Endothelial cell of umbilical vein (primary cell): ENCODE measurements around the gene NR5A2. TPM values are rescaled to one million over a fixed set of nuclear protein-coding genes. Genes with fewer than 3 reads are reported as not detected.
A peak's percentile ranks its signal among the peaks of the same experiment; 100 is the strongest.

Experiments
- BruUV-seq: library from RNA; stranded (reverse); fragments of 400-500 nt; replicated peaks from 2 replicates; lab custom pipeline; 2021; lab: Mats Ljungman, UMichigan
- CTCF ChIA-PET: fragments of 300-600, 350-600 bp; sonication (Branson Sonifier 250); formaldehyde crosslinking; loops from one replicate; lab custom pipeline; 2021; ENCODE audit warnings: antibody characterized with exemption, inconsistent platforms; lab: Charles Lee
- POLR2A ChIA-PET: fragments of 300-600, 350-600 bp; sonication (Branson Sonifier 250); formaldehyde crosslinking; loops from one replicate; lab custom pipeline; 2021; ENCODE audit warnings: antibody characterized with exemption, inconsistent platforms; lab: Charles Lee
- DNase-seq: peaks from one replicate; pipeline ENCODE4 v3.0.0-alpha.2; 2011; ENCODE audit warnings: low read depth, low spot score
- FAIRE-seq: peaks from 2 replicates; lab custom pipeline; 2011; peaks lifted over from hg19 to GRCh38; lab: Jason Lieb, UNC
- H2AFZ ChIP-seq: 2 replicates; pipeline ENCODE4 v1.6.0; 2012; ENCODE audit warnings: low read depth, low read length, control low read depth, inconsistent platforms
- H3K27ac ChIP-seq: 2 replicates; pipeline ENCODE4 v1.5.1; 2011; ENCODE audit warnings: low read depth, mild to moderate bottlenecking, control low read depth, low read length, moderate library complexity; ENCODE audit not compliant: insufficient read depth
- H3K27me3 ChIP-seq, 2 experiments: 2 replicates each; pipeline versions ENCODE4 v1.6.0 to v1.6.1; 2011; ENCODE audit warnings: low read length in 2 of 2, mixed read lengths in 1 of 2; ENCODE audit not compliant: control insufficient read depth in 2 of 2, insufficient read depth in 2 of 2
- H3K36me3 ChIP-seq, 2 experiments: 2 replicates in 1 of 2; 3 replicates in 1 of 2; pipeline ENCODE4 v1.5.1; 2011; ENCODE audit warnings: low read length in 2 of 2, mild to moderate bottlenecking in 1 of 2, moderate library complexity in 1 of 2; ENCODE audit not compliant: control insufficient read depth in 2 of 2, insufficient read depth in 2 of 2; ENCODE audit errors: extremely low read depth in 1 of 2
- H3K4me1 ChIP-seq: 3 replicates; pipeline ENCODE4 v1.5.1; 2011; ENCODE audit warnings: mild to moderate bottlenecking, low read length; ENCODE audit not compliant: control insufficient read depth, insufficient read depth; ENCODE audit errors: extremely low read depth
- H3K4me2 ChIP-seq: 2 replicates; pipeline ENCODE4 v1.6.1; 2011; ENCODE audit warnings: low read length, control low read depth, mixed read lengths; ENCODE audit not compliant: insufficient read depth
- H3K4me3 ChIP-seq, 3 experiments: fragments of 200-600 bp in 1 of 3; sonication (generic), shearing (Covaris generic) in 1 of 3; replicated peaks in 1 of 3; 2 replicates each; pipeline ENCODE4 v1.5.1; 2011 to 2016; ENCODE audit warnings: control low read depth in 3 of 3, low read length in 3 of 3, mild to moderate bottlenecking in 2 of 3, inconsistent platforms in 1 of 3, low read depth in 1 of 3, moderate library complexity in 1 of 3; ENCODE audit not compliant: insufficient read depth in 1 of 3
- H3K79me2 ChIP-seq: 2 replicates; pipeline ENCODE4 v1.6.0; 2012; ENCODE audit warnings: low read length, inconsistent platforms; ENCODE audit not compliant: control insufficient read depth, insufficient read depth
- H3K9ac ChIP-seq: replicated peaks from 2 replicates; pipeline ENCODE3; 2011; ENCODE audit warnings: low read length, control low read depth; ENCODE audit not compliant: insufficient read depth; ENCODE audit errors: extremely low read depth
- H3K9me1 ChIP-seq: replicated peaks from 3 replicates; pipeline ENCODE4 v1.6.0; 2011; ENCODE audit warnings: mild to moderate bottlenecking, low read length; ENCODE audit not compliant: control insufficient read depth, insufficient read depth; ENCODE audit errors: extremely low read depth
- H3K9me3 ChIP-seq: replicated peaks from 2 replicates; pipeline ENCODE4 v1.5.1; 2012; ENCODE audit warnings: low read length, inconsistent platforms; ENCODE audit not compliant: control insufficient read depth, insufficient read depth
- H4K20me1 ChIP-seq: replicated peaks from 2 replicates; pipeline ENCODE3; 2011; ENCODE audit warnings: mild to moderate bottlenecking, low read length; ENCODE audit not compliant: control insufficient read depth, insufficient read depth; ENCODE audit errors: extremely low read depth
- EZH2 ChIP-seq: IDR thresholded peaks from 2 replicates; pipeline ENCODE4 v1.6.1; 2012; ENCODE audit warnings: borderline replicate concordance, low read depth, mild to moderate bottlenecking, moderate library complexity, low read length, inconsistent platforms; ENCODE audit not compliant: severe bottlenecking
- GATA2 ChIP-seq: IDR thresholded peaks from 2 replicates; pipeline ENCODE4 v1.7.0; 2011; ENCODE audit warnings: low read depth, mild to moderate bottlenecking, moderate library complexity, mixed read lengths, low read length; ENCODE audit not compliant: insufficient read length, insufficient read depth
- MAX ChIP-seq: IDR thresholded peaks from 2 replicates; pipeline ENCODE4 v1.6.1; 2011; ENCODE audit not compliant: insufficient read depth, insufficient read length
- MYC ChIP-seq: IDR thresholded peaks from one replicate; pipeline ENCODE4 v1.6.1; 2011; ENCODE audit warnings: mild to moderate bottlenecking, low read depth, low read length
- POLR2AphosphoS5 ChIP-seq: IDR thresholded peaks from 2 replicates; pipeline ENCODE4 v1.6.1; 2012; ENCODE audit warnings: low read depth, mild to moderate bottlenecking, control low read depth, low read length, moderate library complexity; ENCODE audit not compliant: insufficient read depth
- dilution Hi-C: fragments of 300-500 bp; cut with MboI; formaldehyde crosslinking; loops from one replicate; pipeline ENCODE4 v1.15.0; 2019; ENCODE audit warnings: low sequenced_read_pairs; ENCODE audit not compliant: extremely low pct_ligation_motif_present
- intact Hi-C: fragments of 100-400 bp; cut with micrococcal nuclease; formaldehyde crosslinking; loops from one replicate; pipeline ENCODE4 v1.10.0; 2022
- polyA plus RNA-seq, 4 experiments: library from polyadenylated mRNA; depleted of rRNA in 3 of 4; stranded (reverse) in 3 of 4; unstranded in 1 of 4; fragments of >200 nt; gene quantifications; 2 replicates each; pipeline versions ENCODE4 v1.2.1 to v1.2.3, GENCODE V29; 2011 to 2012; ENCODE audit warnings: missing spikeins in 1 of 4
- total RNA-seq: library from RNA; stranded (reverse); gene quantifications from 2 replicates; pipeline ENCODE4 v1.2.3, GENCODE V29; 2021
- TF ChIP-seq, protein P1 (sequence below), 2 donors: IDR thresholded peaks; 1 replicate in 1 of 2; 2 replicates in 1 of 2; pipeline ENCODE4 v1.5.1; 2011; ENCODE audit warnings: low read length in 2 of 2, mild to moderate bottlenecking in 2 of 2, moderate library complexity in 2 of 2, control low read depth in 1 of 2, inconsistent platforms in 1 of 2, low read depth in 1 of 2; ENCODE audit not compliant: insufficient read depth in 1 of 2; ENCODE audit errors: extremely low read depth in 1 of 2

The NR5A2 gene
- total and polyA plus RNA-seq, 2 donors (not counting 3 experiments of a cell fraction or from before 2014, with no cell fraction given), result 3.4 to 12.1 TPM

DNA sequence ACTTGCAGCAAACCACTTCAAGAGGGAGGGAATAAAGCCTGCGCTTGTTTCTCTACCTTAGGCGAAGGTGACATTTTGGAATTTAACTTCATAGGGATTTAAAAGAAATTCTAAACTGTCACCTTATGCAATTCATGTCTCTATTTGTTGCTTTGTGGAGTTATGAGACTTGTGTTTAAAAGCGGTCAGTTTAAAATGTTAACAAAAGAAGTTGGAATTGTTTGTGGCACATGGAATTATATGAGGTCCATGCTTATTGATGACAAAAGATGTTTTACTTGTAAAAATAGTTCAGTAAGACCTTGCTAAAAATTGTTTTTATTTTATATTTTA lies 15.8 kb downstream of the NR5A2 start:
- Histone ChIP-seq H3K4me3 (peak overlapping the region in 2 of 3 experiments; percentile 59 to 66), H3K79me2 (no peaks in the 10 kb centered on the region)
- BruUV-seq, result no TSS peak

More for the DNA sequence above, 15.8 kb downstream of the NR5A2 start:
- Histone ChIP-seq H3K4me2 (peak overlapping the region; percentile 83), H3K4me1 (peaks cover 16% of the 10 kb centered on the region), H3K27ac (no peak overlapping the region), H3K9me1 (no peaks in the 10 kb centered on the region), H3K36me3 (no peaks in the 10 kb centered on the region), H2AFZ (no peak overlapping the region), H3K9ac (no peak overlapping the region), H3K9me3 (no peaks in the 10 kb centered on the region), H3K27me3 (peaks cover 0 to 76% of the 10 kb centered on the region in 2 experiments), H4K20me1 (no peaks in the 10 kb centered on the region)
- CTCF ChIA-PET, result interaction anchor here (1.0 to 3.4 kb wide), 3 partner anchors 15 to 358 kb away, joined by 3 to 16 read pairs (median 5); no protein-coding TSS in a partner anchor
- intact Hi-C loops (loop anchor here (2.0 to 10.0 kb wide), 3 partner anchors 185 to 234 kb away; no protein-coding TSS in a partner anchor), dilution Hi-C loops (no loop called here)
- no peak for FAIRE-seq
- POLR2A ChIA-PET, result no interaction called here
- no peak for DNase-seq
- TF ChIP-seq EZH2 (no peak), POLR2AphosphoS5 (no peak), GATA2 (no peak), MYC (no peak), MAX (no peak)
- TF ChIP-seq, protein P1, sequence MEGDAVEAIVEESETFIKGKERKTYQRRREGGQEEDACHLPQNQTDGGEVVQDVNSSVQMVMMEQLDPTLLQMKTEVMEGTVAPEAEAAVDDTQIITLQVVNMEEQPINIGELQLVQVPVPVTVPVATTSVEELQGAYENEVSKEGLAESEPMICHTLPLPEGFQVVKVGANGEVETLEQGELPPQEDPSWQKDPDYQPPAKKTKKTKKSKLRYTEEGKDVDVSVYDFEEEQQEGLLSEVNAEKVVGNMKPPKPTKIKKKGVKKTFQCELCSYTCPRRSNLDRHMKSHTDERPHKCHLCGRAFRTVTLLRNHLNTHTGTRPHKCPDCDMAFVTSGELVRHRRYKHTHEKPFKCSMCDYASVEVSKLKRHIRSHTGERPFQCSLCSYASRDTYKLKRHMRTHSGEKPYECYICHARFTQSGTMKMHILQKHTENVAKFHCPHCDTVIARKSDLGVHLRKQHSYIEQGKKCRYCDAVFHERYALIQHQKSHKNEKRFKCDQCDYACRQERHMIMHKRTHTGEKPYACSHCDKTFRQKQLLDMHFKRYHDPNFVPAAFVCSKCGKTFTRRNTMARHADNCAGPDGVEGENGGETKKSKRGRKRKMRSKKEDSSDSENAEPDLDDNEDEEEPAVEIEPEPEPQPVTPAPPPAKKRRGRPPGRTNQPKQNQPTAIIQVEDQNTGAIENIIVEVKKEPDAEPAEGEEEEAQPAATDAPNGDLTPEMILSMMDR (IDR thresholded peaks at IDR 0.05; ENCODE audit: extremely low read depth in 1 of 2, insufficient read depth in 1 of 2, low read depth in 1 of 2, low read length in 2 of 2), result no peak
